GM06990 (cell line): Measurements from ENCODE around the gene RGS14.

ENCODE experiments used
- DNase-seq: peaks from one replicate; pipeline ENCODE4 v3.0.0-alpha.2; 2011; ENCODE audit not compliant: insufficient read length; ENCODE audit errors: extremely low read depth
- H3K27me3 ChIP-seq: replicated peaks from 2 replicates; pipeline ENCODE4 v1.6.0; 2011; ENCODE audit warnings: low read length; ENCODE audit not compliant: control insufficient read depth, insufficient read depth
- H3K36me3 ChIP-seq: 2 replicates; pipeline ENCODE4 v1.5.1; 2011; ENCODE audit warnings: low read length; ENCODE audit not compliant: control insufficient read depth, insufficient read depth
- H3K4me3 ChIP-seq: replicated peaks from 2 replicates; pipeline ENCODE4 v1.5.1; 2011; ENCODE audit warnings: low read depth, mild to moderate bottlenecking, control low read depth, low read length
- CTCF ChIP-seq: IDR thresholded peaks from 2 replicates; pipeline ENCODE4 v1.5.1; 2011; ENCODE audit warnings: low read length, control low read depth, mild to moderate bottlenecking, inconsistent platforms; ENCODE audit not compliant: insufficient read depth, poor library complexity, severe bottlenecking

RGS14 gene

GRCh38 chr5:177362610-177363507 is 5.1 kb downstream of the RGS14 start:
- peak overlapping the region; percentile 53 for H3K4me3 ChIP-seq
- peak; percentile 82 for DNase-seq
- H3K27me3 ChIP-seq, result no peaks in the 10 kb centered on the region
- H3K36me3 ChIP-seq, result peaks cover 5% of the 10 kb centered on the region
- no peak for TF ChIP-seq CTCF

- Histone ChIP-seq H3K36me3 (peaks cover 12% of the 10 kb centered on the region), H3K27me3 (no peaks in the 10 kb centered on the region), H3K4me3 (peak overlapping the region; percentile 53)
- TF ChIP-seq CTCF, result no peak
- DNase-seq, result no peak
Measured at GRCh38 chr5:177363565-177363964, 5.8 kb downstream of the RGS14 start.

GRCh38 chr5:177364159-177364962 is 6.6 kb downstream of the RGS14 start:
- TF ChIP-seq CTCF, result no peak
- peak; percentile 71 for DNase-seq
- H3K27me3 ChIP-seq, result no peaks in the 10 kb centered on the region

GRCh38 chr5:177365845-177366527 is 8.3 kb downstream of the RGS14 start:
- H3K4me3 ChIP-seq, result no peak overlapping the region
- DNase-seq, result no peak
- no peaks in the 10 kb centered on the region for H3K27me3 ChIP-seq
- peaks cover 20% of the 10 kb centered on the region for H3K36me3 ChIP-seq
- TF ChIP-seq CTCF, result no peak

More at GRCh38 chr5:177364159-177364962, 6.6 kb downstream of the RGS14 start:
- Histone ChIP-seq H3K36me3 (peaks cover 15% of the 10 kb centered on the region), H3K4me3 (peak overlapping the region; percentile 40)

- peaks cover 26% of the 10 kb centered on the region for H3K36me3 ChIP-seq
- H3K27me3 ChIP-seq, result no peaks in the 10 kb centered on the region
- DNase-seq, result no peak
- no peak for TF ChIP-seq CTCF
- H3K4me3 ChIP-seq, result no peak overlapping the region
Measured at GRCh38 chr5:177366528-177367322, 9.0 kb downstream of the RGS14 start.
